Neural crest cell (in vitro differentiated cells): ENCODE measurements around the gene TBK1. TPM values are rescaled to one million over a fixed set of nuclear protein-coding genes. Genes with fewer than 3 reads are reported as not detected.

Source experiments
- DNase-seq: peaks from one replicate; pipeline ENCODE4 v3.0.0; 2021; ENCODE audit warnings: low read depth, mixed read lengths, low spot score
- H3K27ac Mint-ChIP-seq: one replicate; pipeline ENCODE4 v1.8.0; 2021; ENCODE audit warnings: mild to moderate bottlenecking, mixed read lengths; ENCODE audit not compliant: unreplicated experiment
- H3K27me3 Mint-ChIP-seq: 2 replicates; pipeline ENCODE4 v1.8.0; 2021; ENCODE audit warnings: low read depth, mild to moderate bottlenecking, mixed read lengths
- H3K36me3 Mint-ChIP-seq: 2 replicates; pipeline ENCODE4 v1.8.0; 2021; ENCODE audit warnings: low read depth, mild to moderate bottlenecking, mixed read lengths
- H3K4me1 Mint-ChIP-seq: 2 replicates; pipeline ENCODE4 v1.8.0; 2021; ENCODE audit warnings: mixed read lengths
- H3K4me3 Mint-ChIP-seq: one replicate; pipeline ENCODE4 v1.8.0; 2021; ENCODE audit warnings: mild to moderate bottlenecking, mixed read lengths
- H3K9me3 Mint-ChIP-seq: 2 replicates; pipeline ENCODE4 v1.8.0; 2021; ENCODE audit warnings: mixed read lengths
- total RNA-seq: library from RNA; stranded (reverse); gene quantifications from 2 replicates; pipeline ENCODE4 v1.2.1, GENCODE V29; 2021
- TF ChIP-seq, protein P1 (sequence below): fragments of 200-600 bp; sonication (generic); conservative IDR thresholded peaks from 2 replicates; pipeline ENCODE4 v1.5.0; 2021; ENCODE audit warnings: antibody characterized with exemption, mild to moderate bottlenecking

TBK1 gene
- total RNA-seq, 1 donor from 2014 or later: 16.4 TPM

DNA sequence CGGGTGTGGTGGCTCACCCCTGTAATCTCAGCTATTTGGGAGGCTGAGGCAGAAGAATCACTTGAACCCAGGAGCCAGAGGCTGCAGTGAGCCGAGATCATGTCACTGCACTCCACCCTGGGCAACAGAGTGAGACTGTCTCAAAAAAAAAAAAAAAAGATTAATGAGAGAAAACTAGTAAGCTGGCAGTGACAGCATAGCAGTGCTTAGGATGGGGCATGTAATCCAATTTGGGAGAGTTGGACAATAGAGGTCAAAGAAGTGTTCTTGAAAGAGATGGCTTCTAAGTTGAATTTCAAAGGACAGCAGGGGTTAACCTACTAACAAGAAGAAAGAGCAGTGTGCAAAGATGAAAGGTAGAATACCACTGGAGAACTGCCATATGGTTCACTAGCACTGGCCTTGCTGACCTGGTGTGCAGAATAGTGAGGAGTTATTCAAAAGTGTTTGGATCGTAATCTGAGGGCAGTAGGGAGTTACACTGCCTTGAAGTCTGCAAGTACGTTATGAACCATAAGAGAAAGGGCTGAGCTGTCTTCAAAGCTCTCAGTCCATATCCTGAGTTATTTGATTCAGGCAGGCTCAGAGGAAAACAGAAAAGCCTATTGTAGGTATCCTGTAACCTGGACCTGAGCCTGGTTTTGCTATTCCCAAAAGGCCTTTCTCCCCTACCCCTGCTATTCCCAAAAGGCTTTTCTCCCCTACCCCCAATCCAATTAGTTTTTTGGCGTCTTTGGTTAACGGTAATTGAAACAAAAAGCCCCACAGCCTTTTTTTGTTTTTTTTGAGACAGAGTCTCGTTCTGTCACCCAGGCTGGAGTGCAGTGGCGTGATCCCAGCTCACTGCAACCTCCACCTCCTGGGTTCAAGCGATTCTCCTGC lies 44.3 kb upstream of the TBK1 start:
- DNase-seq: no peak
- Mint-ChIP-seq H3K27me3 (no peaks in the 10 kb centered on the region), H3K9me3 (no peaks in the 10 kb centered on the region), H3K27ac (no peak overlapping the region), H3K4me3 (peak overlapping the region; percentile 63), H3K4me1 (peaks cover 26% of the 10 kb centered on the region), H3K36me3 (peaks cover 8% of the 10 kb centered on the region)
- TF ChIP-seq, protein P1, sequence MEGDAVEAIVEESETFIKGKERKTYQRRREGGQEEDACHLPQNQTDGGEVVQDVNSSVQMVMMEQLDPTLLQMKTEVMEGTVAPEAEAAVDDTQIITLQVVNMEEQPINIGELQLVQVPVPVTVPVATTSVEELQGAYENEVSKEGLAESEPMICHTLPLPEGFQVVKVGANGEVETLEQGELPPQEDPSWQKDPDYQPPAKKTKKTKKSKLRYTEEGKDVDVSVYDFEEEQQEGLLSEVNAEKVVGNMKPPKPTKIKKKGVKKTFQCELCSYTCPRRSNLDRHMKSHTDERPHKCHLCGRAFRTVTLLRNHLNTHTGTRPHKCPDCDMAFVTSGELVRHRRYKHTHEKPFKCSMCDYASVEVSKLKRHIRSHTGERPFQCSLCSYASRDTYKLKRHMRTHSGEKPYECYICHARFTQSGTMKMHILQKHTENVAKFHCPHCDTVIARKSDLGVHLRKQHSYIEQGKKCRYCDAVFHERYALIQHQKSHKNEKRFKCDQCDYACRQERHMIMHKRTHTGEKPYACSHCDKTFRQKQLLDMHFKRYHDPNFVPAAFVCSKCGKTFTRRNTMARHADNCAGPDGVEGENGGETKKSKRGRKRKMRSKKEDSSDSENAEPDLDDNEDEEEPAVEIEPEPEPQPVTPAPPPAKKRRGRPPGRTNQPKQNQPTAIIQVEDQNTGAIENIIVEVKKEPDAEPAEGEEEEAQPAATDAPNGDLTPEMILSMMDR: no peak

DNA sequence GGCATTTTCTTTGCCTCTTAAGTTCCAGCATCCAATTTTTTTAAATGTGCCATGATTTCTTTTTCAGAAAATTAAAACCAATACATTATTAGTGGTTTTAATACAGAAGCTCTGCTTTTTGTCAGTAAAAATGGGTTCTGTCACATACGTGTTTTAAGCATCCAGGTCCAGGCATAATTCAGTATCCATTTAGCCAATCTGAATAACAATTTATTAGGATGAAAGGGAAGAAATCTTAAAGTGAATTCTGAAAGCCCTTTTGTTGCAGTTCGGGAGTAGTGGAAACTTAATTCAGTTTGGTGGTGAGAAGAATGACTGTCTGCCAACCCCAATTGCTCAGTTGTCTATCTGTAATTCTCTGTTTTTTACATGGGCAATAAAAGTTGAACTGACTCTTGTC lies 40.5 kb upstream of the TBK1 start:
- no peak overlapping the region for H3K4me3 Mint-ChIP-seq
- H3K36me3 Mint-ChIP-seq: peaks cover 9% of the 10 kb centered on the region
- TF ChIP-seq, protein P1: no peak
- no peaks in the 10 kb centered on the region for H3K9me3 Mint-ChIP-seq
- no peak for DNase-seq
- H3K4me1 Mint-ChIP-seq: peaks cover 16% of the 10 kb centered on the region
- H3K27me3 Mint-ChIP-seq: no peaks in the 10 kb centered on the region
- H3K27ac Mint-ChIP-seq: no peak overlapping the region

DNA sequence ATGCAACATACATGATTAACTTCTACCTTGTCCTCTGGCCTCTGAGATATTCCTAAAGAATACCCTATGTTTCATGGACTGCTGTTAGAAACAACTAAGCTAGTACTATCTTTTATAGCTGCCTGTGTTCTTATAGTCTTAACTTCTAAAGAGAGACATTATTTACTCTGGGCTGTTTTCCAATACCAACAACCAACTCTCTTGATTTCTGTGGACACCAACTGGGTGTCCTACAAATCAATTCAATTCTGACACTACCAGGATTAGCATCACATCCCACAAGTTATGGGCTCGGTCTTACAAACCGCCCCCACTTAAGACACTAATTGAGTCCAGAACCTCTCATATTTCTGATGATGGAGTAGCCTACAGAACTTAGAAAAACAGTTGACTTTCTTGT lies 39.5 kb upstream of the TBK1 start:
- Mint-ChIP-seq H3K27ac (no peak overlapping the region), H3K9me3 (no peaks in the 10 kb centered on the region), H3K36me3 (peaks cover 11% of the 10 kb centered on the region), H3K4me3 (no peak overlapping the region), H3K27me3 (no peaks in the 10 kb centered on the region), H3K4me1 (peaks cover 8% of the 10 kb centered on the region)
- TF ChIP-seq, protein P1: no peak
- DNase-seq: no peak

DNA sequence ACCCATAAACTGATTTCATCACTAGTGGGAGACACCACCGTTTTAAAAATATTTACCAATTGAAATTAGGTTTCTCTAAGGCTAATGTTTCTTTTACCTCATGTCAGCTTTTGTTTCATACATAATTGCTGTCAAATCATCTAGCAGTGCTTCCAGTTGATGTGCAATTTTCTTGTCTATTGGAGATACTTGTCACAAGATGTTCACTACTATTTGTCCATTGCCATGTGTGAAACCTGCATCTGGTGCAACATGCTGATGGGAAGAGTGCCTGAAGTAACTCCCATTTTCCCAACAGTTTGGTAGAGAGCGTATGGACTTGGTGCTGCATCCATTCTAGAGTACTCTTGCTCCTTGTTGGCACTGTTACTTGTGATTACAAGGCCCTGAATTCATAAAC lies 38.0 kb upstream of the TBK1 start:
- Mint-ChIP-seq H3K4me3 (no peak overlapping the region), H3K4me1 (peaks cover 5% of the 10 kb centered on the region), H3K27ac (no peak overlapping the region), H3K9me3 (no peaks in the 10 kb centered on the region), H3K27me3 (no peaks in the 10 kb centered on the region), H3K36me3 (peaks cover 14% of the 10 kb centered on the region)
- DNase-seq: no peak
- TF ChIP-seq, protein P1: no peak

DNA sequence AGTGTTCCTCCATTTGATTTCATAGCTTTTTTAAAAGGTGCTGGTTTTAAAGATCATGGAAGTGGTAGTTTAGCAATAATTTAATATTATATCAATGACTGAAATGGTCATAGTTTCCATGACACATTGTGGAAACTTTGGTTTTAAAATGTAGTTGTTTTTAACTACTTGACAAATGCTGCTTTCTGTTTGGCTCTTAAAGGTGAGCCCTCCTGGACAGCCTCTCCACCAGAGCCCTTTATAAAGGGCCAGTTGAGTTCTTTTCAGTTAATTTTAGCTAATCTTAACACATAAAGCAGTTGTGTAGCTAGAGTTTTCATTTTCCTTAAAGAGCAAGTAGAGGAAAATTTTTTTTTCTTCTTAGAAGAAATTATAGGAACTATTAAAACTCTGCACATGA lies 33.7 kb upstream of the TBK1 start:
- no peak overlapping the region for H3K27ac Mint-ChIP-seq
- peaks cover 17% of the 10 kb centered on the region for H3K36me3 Mint-ChIP-seq
- no peaks in the 10 kb centered on the region for H3K4me1 Mint-ChIP-seq
- TF ChIP-seq, protein P1: no peak
- H3K27me3 Mint-ChIP-seq: no peaks in the 10 kb centered on the region
- H3K9me3 Mint-ChIP-seq: no peaks in the 10 kb centered on the region
- no peak overlapping the region for H3K4me3 Mint-ChIP-seq
- DNase-seq: no peak
